Right kidney (tissue), 1 donor: Measurements from ENCODE around the gene ERMP1.
"Not testable (repeated sequence)": the region's sequence is repeated elsewhere in the genome, so short reads cannot be mapped to it uniquely, and the experiment has no call there.

Experiments used
- DNase-seq: peaks from one replicate; pipeline ENCODE4 v3.0.0-alpha.2; 2016

The ERMP1 gene

DNA sequence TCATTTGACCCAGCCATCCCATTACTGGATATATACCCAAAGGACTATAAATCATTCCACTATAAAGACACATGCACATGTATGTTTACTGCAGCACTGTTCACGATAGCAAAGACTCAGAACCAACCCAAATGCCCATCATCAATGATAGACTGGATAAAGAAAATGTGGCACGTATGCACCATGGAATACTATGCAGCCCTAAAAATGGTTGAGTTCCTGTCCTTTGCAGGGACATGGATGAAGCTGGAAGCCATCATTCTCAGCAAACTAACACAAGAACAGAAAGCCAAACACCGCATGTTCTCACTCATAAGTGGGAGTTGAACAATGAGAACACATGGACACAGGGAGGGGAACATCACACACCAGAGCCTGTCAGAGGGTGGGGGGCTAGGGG lies 49.5 kb downstream of the ERMP1 start:
- not testable (repeated sequence) for DNase-seq

DNA sequence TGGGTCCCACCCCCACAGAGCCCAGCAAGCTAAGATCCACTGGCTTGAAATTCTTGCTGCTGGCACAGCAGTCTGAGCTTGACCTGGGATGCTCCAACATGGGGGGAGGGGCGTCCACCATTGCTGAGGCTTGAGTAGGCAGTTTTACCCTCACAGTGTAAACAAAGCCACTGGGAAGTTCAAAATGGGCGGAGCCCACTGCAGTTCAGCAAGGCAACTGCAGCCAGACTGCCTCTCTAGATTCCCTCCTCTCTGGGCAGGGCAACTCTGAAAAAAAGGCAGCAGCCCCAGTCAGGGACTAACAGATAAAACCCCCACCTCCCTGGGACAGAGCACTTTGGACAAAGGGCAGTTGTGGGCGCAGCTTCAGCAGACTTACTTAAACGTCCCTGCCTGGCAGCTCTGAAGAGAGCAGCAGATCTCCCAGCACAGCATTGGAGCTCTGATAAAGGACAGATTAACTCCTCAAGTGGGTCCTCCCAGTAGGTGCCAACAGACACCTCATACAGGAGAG lies 53.2 kb downstream of the ERMP1 start:
- DNase-seq = not testable (repeated sequence)

DNA sequence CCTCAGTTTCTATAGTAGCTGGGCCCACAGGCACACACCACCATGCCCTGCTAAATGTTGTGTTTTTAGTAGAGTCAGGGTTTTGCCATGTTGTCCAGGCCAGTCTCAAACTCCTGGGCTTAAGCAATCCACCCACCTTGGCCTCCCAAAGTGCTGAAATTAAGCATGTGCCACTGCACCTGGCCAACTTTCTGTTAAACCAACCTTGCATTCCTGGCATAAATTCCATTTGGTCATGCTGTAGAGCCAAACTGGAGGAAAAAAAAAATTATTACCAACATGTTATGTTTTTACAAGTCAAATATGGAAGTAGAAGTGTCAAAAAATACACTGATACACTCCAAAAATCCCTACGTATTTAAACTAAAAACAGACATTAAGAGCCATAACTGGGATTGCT lies 54.1 kb downstream of the ERMP1 start:
- DNase-seq = no peak

DNA sequence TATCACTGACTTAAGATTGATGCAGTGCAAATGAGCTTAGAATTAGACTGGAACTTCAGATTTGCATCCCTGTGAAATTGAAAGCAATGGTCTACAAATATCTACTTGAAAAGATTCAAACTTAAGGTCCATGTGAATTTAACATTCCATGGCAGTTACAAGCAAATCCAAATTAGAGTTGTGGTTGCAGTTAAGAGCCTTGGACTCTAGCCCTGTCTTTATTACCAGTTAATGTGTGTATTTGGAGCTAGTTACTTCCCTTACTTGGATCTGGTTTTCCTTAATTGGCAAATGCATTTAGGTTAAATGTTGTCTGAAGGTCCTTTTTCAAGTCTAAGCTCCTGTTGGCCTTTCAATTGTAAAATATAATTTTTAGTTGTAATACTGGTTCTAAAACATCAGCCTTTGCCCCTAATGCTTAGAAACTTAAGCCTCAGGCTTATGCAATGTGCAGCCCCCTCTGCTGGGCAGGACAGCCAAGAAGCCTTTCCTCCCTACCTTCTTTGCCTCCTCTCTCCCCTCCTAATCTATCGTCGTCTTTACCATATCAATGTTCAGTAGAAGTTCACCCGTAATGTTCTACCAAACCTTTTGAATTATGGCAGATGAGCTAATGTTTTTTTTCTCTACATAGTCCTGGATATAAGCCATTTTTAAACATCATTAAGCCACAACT lies 59.5 kb downstream of the ERMP1 start:
- DNase-seq = no peak

DNA sequence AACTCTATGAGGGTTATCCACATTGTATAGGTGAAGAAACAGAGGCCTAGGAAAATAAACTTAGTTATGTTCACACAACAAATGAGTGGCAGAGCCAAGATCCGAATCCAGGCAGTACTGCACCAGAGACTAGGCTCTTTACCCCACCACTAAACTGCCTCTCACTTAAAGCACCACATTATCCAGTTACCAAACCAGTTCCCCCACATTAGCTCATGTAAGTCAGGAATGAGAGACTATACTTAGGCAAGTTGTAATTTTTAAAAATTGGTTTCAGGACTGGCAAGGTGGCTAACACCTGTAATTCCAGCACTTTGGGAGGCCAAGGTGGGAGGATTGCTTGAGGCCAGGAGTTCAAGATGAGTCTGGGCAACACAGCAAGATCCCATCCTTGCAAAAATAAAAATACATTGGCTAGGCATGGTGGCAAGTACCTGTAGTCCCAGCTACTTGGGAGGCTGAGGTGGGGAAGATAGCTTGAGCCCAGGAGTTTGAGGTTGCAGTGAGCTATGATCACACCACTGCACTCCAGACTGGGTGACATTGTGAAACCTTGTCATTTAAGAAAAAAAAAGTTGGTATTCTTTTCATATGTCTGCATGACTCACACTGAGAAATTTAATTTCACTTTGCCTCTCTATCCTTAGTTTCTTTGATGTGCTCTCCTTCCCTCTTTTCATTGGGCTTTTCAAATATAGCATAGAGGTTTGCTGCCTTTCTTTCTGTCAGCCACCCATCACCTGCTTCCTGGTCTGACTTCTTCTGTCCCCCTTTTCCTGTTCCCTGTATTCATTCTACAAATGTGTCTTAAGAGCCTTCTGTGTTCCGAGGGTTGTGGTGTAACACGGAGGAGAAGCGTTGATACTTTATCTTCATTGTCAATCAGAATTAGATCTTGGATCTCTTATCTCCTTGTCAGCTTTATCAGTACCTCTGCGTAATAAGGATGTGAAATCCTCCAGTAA lies 64.7 kb downstream of the ERMP1 start:
- DNase-seq = no peak

DNA sequence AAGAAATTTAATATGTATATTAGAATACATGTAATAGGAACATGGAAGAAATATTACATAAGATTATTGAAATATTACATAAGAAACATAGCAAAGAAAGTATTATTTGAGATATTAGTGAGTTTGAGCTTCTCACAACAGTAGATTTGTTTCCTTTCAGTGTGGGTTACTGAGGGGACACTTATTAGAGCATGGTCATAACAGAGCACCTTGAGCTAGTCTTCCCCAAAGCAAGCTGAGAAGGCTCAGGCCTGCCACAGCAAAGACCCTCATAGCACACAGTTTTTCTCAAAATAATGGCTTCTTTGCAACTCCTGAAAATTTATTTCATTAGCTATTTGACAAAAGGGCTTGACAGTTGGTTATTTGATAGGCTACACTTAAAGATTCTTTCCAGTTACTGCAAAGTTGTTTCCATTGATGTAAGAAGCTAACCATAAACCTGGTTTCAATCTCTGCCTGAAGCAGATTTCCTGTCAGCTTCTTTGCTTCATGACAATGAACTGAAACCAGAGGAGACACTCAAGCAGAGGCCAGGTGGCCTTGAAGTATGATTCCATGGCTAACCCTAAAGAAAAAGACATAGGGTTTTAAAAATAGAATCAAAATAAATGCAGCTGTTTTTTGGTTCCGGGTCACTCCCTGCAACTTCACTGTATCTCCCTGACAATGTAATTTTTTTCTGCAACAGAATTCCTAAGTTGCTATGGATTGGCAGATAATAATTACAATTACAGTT lies 68.6 kb downstream of the ERMP1 start:
- no peak for DNase-seq

DNA sequence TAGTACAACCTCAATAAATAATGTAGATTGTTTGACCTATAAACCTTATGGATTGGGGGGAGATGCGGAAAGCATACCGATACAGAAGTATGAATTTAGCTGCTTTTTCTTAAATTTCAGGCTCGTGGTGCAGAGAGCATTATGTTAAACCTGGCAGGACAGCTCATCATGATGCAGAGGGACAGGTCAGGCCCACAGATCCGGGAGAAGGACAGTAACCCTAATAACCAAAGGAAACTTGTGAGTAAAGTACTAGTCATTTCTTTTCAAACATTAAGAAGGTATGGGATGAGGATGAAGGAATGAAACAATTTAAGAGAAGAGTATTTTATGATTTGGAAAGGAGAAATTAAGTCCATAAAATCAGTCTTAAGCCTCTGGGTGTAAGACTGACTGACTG lies 70.5 kb downstream of the ERMP1 start:
- DNase-seq = no peak

DNA sequence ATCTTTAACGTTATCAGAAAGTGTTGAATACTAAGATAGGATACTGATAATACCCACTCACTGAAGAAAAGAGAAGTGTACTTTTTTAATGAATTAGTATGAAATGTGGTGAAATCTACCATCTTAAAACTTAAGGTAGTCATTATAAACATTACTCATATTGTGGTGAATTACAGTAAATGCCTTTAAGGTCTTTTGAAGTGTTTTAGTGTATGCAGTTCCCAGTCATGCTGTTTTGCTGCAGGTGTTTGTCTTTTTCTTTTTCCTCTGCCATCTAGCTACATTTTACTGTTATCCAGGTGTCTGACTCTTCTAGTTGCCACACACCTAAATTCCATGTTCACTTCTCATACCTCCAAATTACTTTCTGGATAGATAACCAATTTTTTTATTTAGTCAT lies 72.6 kb downstream of the ERMP1 start:
- DNase-seq = no peak

DNA sequence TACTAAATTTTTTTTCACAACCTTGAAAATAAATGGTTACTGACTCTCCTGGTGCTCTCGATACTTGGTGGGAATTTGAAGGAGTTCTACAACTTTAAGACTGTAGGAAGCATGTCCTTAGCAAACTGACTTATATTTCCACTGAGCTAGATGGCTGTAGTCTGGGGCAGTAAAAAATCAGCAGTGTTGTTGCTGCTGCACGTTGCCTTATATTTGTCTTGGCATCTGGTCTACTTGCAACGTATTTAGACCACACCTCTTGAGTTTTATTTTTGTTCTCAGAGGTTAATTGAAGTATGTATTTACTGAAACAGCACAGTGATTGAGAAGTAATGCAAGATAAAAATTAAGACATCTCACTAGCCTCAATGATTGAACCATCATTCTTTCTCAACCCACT lies 76.3 kb downstream of the ERMP1 start:
- no peak for DNase-seq

DNA sequence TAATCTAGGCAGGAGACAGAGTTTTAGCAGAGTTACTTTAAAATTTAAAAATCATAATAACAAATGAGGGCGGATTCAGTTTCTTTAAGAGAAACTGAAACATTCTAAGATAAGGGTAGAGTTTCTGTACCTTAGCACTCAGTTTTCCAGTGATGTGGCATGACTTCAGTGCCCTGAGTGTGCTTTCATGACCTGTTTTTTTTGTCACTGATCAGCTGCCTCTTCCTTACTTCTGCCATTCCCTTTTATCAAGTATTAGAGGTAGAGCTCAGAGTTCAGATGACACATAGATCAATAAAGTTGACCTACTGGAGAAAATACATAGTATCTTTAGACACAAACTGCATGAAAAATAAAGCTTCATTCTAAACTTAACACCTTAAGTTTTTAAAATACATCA lies 82.3 kb downstream of the ERMP1 start:
- no peak for DNase-seq

DNA sequence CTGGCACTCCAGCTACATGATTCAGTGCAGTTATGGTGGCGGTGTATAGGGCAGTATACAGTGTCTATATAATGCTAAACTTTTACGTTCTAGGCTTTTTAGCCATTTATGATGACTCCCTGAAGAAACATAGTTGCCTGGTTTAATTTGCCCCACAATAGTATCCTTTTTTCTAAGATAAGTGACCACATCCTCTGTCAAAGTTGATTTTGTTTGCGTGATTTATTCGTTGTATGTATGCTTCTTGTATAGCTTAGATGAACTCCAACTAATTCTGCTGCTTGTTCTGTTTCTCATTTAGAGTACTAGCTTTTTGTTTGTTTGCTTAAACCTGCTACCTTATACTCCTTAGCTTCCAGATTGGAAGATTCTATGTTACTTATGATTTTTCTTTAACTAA lies 83.6 kb downstream of the ERMP1 start:
- DNase-seq = no peak

DNA sequence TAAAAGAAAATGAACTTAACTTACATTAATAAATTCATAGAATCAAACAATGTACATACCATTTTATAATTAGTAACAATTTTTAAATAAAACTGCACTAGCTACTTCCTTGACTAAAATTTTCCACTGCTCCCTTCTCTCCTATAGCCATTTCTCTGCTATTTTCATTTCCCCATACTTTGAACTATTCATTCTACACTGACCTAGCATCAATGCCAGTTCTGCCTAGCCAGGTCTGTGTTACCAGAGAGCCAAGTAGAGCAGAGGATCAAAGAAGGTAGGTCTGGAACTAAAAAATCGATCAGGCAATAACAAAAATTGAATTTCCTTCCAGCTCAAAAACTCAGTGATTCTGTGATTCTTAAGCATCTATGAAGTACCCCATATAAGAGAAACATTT lies 84.5 kb downstream of the ERMP1 start:
- DNase-seq = no peak

DNA sequence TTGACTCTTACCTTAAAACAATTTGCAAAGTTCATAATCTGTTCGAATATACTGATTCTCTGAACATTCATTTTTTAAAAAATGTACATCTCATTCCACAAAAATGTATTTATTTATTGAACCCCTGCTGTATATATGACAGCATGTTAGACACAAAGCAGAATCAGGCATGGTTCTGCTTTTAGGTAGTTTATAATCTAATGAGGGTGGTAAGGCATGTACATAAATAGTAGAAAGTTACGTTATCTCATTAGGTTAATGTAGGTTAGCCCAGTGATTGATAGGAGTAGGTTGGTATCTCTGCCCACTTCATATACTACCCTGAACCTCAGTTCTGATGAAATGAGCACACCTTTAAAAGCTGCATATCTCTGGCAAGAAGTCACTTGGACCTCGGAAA lies 89.8 kb downstream of the ERMP1 start:
- DNase-seq = no peak

DNA sequence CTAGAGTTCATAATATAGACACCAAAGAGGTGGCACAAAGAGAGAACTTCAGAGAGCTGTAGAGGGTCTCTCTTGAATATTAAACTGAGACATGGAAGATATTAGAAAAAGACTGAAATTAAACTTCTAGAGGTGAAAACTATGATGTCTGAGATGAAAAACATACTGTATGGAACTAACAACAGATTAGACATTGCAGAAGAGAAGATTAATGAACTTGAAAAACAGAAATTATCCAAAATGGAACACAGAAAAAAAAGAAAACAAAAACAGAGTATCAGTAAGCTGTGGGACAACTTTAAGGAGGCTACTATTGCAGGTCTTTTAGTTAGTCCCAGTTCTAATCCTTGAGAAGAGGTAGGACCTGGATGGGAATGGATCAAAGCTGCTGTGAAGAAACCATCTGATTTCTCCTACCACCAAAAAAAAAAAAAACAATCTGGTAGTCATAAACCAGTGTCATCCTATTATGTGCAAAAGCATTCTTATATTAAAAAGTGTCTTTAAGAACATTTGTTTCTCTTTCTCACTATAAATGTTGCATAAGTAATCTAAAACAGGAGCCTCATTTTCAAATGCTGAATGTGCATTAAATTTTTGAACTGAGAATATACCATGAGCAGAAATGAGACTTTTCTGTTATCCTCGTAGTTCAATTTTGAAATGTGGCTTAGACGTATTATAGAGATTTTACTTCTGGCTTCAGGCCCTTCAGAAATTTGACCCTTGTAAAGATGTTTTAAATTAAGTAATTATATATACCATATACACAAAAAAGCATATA lies 96.2 kb downstream of the ERMP1 start:
- DNase-seq = no peak

DNA sequence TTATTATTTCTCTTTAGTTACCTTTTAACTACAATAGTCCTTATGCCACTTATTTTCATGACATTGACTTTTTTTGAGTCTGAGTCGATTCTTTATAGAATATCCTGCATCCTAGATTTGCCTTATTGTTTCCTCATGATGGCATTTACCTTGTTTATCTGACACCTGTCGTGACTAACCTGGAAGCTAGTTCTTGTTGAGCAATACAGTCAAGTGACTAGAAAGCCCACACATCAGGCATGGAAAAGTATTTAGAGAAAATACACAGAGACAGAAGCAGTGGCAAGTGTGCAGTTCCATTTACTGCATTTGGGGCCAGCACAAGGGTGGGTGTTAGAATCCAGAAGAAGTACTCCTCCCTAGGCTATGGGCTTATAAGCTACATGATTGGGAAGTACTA lies 97.8 kb downstream of the ERMP1 start:
- no peak for DNase-seq
